Measurements from ENCODE around the gene ASXL2. TPM values are rescaled to one million over a fixed set of nuclear protein-coding genes. Genes with fewer than 3 reads are reported as not detected.
A peak's percentile ranks its signal among the peaks of the same experiment; 100 is the strongest.

ASXL2 gene
- total and polyA plus RNA-seq, 2 of the 13 experiments (the other 11 are each of a cell fraction or from before 2014, with no cell fraction given), result 12.1 to 19.2 TPM

DNA sequence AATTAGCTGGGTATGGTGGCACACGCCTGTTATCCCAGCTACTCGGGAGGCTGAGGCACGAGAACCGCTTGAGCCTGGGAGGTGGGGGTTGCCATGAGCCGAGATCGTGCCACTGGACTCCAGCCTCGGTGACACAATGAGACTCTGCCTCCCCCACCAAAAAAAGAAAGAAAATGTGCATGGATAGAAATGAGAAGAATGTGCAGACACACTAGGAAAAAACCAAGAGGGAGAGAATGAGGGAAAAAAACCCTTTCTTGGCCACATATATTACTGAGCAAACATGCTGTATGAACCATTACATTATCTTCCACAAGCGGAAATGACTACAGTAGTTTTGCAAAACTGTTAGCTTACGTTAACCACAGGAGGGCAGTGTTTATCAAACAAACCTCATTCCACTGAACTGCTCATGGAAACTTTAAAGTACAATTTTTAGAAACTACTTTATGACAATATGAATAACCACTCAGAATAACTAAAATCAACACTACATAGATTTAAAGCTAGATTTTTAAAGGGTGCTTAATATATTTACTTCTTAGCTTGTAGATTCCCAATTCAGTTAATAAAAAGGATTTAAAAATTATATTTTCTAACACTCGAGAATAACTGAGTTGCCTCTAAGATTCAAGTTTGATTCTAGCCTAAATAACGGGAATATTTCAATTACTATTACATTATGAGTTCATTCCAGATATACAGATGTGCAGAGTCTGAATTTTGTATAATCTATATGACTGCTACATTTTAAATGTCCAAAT lies 26.4 kb downstream of the ASXL2 start (continued):
- TF ChIP-seq, protein P1, sequence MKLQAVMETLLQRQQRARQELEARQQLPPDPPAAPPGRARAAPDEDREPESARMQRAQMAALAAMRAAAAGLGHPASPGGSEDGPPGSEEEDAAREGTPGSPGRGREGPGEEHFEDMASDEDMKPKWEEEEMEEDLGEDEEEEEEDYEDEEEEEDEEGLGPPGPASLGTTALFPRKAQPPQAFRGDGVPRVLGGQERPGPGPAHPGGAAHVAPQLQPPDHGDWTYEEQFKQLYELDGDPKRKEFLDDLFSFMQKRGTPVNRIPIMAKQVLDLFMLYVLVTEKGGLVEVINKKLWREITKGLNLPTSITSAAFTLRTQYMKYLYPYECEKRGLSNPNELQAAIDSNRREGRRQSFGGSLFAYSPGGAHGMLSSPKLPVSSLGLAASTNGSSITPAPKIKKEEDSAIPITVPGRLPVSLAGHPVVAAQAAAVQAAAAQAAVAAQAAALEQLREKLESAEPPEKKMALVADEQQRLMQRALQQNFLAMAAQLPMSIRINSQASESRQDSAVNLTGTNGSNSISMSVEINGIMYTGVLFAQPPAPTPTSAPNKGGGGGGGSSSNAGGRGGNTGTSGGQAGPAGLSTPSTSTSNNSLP (IDR thresholded peaks at IDR 0.05; ENCODE audit: low read depth, low read length), result peak; percentile 67
- TF ChIP-seq ZSCAN12 (CRISPR knock-in tag; IDR thresholded peaks at IDR 0.05) (no peak), GATAD2A (CRISPR knock-in tag; IDR thresholded peaks at IDR 0.05) (peak; percentile 78), ZNF367 (CRISPR knock-in tag; IDR thresholded peaks at IDR 0.05; ENCODE audit: borderline replicate concordance) (no peak), KDM1A (CRISPR knock-in tag; IDR thresholded peaks at IDR 0.05) (0 out of 2 replicates have a peak, but pooled peaks have one; percentile 9), SPEN (CRISPR knock-in tag; IDR thresholded peaks at IDR 0.05; ENCODE audit: low read depth) (no peak), SCMH1 (CRISPR knock-in tag; IDR thresholded peaks at IDR 0.05; ENCODE audit: borderline replicate concordance) (no peak), ZFP37 (CRISPR knock-in tag; IDR thresholded peaks at IDR 0.05; ENCODE audit: borderline replicate concordance) (no peak), MAF1 (CRISPR knock-in tag; IDR thresholded peaks at IDR 0.05; ENCODE audit: borderline replicate concordance) (no peak), CEBPG (CRISPR knock-in tag; IDR thresholded peaks at IDR 0.05) (peak; percentile 75), ZBTB38 (CRISPR knock-in tag; IDR thresholded peaks at IDR 0.05) (no peak), TCF12 (IDR thresholded peaks at IDR 0.05) (no peak), TCF12 (CRISPR knock-in tag; IDR thresholded peaks at IDR 0.05) (no peak), ZSCAN31 (CRISPR knock-in tag; IDR thresholded peaks at IDR 0.05; ENCODE audit: low read depth) (no peak), CBX1 (IDR thresholded peaks at IDR 0.05; ENCODE audit: low read depth) (no peak), ZNF383 (CRISPR knock-in tag; IDR thresholded peaks at IDR 0.05; ENCODE audit: borderline replicate concordance) (no peak), ZKSCAN1 (IDR thresholded peaks at IDR 0.05; ENCODE audit: low read length) (peak; percentile 27; the same call in 1 of the 2 replicates), ZFX (CRISPR knock-in tag; IDR thresholded peaks at IDR 0.05; ENCODE audit: low read depth) (no peak), AKAP8 (CRISPR knock-in tag; IDR thresholded peaks at IDR 0.05) (no peak), ZNF329 (CRISPR knock-in tag; IDR thresholded peaks at IDR 0.05; ENCODE audit: low read depth) (no peak), ZNF589 (CRISPR knock-in tag; conservative IDR thresholded peaks at IDR 0.05) (no peak), ZIK1 (CRISPR knock-in tag; IDR thresholded peaks at IDR 0.05; ENCODE audit: borderline replicate concordance, low read depth) (no peak), ZNF772 (CRISPR knock-in tag; IDR thresholded peaks at IDR 0.05) (no peak), MEF2D (CRISPR knock-in tag; IDR thresholded peaks at IDR 0.05) (no peak), ZSCAN9 (CRISPR knock-in tag; IDR thresholded peaks at IDR 0.05; ENCODE audit: borderline replicate concordance) (peak; percentile 43; the same call in 1 of the 2 replicates)
- TF ChIP-seq, protein P2, sequence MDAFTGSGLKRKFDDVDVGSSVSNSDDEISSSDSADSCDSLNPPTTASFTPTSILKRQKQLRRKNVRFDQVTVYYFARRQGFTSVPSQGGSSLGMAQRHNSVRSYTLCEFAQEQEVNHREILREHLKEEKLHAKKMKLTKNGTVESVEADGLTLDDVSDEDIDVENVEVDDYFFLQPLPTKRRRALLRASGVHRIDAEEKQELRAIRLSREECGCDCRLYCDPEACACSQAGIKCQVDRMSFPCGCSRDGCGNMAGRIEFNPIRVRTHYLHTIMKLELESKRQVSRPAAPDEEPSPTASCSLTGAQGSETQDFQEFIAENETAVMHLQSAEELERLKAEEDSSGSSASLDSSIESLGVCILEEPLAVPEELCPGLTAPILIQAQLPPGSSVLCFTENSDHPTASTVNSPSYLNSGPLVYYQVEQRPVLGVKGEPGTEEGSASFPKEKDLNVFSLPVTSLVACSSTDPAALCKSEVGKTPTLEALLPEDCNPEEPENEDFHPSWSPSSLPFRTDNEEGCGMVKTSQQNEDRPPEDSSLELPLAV (CRISPR knock-in tag; conservative IDR thresholded peaks at IDR 0.05; ENCODE audit: low read depth), result no peak
- TF ChIP-seq, protein P3, sequence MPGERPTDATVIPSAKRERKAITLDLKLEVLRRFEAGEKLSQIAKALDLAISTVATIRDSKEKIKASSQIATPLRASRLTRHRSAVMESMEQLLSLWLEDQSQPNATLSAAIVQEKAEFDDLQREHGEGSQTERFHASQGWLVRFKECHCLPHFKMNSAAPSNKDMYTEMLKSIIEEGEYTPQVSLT (CRISPR knock-in tag; IDR thresholded peaks at IDR 0.05; ENCODE audit: borderline replicate concordance, low read depth), result no peak
